ENCODE measurements around the gene C2CD5.
A peak's percentile ranks its signal among the peaks of the same experiment; 100 is the strongest.
"Not testable (repeated sequence)": the region's sequence is repeated elsewhere in the genome, so short reads cannot be mapped to it uniquely, and the experiment has no call there.

The C2CD5 gene

DNA sequence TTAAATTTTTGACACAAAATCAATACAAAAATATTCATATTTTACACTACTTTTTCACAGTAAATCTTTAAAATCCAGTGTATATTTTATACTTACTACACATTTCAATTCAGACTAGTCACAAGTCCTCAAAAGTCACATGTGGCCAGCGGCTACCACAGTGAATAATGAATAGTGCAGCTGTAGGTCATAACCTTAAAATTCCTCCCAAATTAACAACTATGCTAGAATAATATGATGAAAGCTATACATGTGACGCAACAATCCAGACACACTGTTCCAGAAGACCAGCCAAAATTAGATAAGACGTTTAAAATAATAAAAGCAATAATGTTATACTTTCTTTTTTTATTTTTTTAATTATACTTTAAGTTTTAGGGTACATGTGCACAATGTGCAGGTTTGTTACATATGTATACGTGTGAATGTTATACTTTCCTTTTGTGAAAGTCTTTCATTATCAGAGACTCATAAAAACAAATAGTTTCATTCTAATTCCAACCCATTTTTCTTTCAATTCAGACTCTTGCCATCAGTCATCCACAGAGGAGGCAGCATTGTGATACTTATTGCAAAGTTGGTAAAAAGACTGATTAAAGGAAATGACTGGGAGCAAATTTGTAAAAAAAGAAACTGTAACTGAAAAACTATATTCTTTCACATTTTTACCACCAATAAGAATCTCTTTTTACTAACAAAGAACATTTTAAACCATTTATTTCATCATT is 67.0 kb downstream of the C2CD5 start:
- DNase-seq (ENCODE audit: low read depth in 2 of 3, low spot score in 1 of 3): no peak

DNA sequence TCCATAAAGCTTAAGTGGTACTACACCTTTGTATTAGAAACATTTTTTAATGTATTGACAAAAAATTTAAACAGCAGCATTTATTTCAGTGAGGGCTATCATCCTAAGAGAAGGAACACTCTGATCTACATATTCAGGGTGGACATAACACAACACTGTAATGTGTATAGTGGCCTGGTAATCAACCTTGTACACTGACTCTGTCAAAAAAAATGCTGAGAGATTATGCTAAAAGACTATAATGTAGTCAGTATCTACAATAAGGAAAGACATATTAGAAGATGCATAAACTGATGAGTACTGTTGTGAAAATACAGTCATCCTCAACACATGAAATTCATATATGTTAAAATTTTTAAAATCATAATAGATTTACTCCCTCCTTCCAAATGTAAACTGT is 68.2 kb downstream of the C2CD5 start:
- no peak for DNase-seq (ENCODE audit: low read depth in 2 of 3, low spot score in 1 of 3)

DNA sequence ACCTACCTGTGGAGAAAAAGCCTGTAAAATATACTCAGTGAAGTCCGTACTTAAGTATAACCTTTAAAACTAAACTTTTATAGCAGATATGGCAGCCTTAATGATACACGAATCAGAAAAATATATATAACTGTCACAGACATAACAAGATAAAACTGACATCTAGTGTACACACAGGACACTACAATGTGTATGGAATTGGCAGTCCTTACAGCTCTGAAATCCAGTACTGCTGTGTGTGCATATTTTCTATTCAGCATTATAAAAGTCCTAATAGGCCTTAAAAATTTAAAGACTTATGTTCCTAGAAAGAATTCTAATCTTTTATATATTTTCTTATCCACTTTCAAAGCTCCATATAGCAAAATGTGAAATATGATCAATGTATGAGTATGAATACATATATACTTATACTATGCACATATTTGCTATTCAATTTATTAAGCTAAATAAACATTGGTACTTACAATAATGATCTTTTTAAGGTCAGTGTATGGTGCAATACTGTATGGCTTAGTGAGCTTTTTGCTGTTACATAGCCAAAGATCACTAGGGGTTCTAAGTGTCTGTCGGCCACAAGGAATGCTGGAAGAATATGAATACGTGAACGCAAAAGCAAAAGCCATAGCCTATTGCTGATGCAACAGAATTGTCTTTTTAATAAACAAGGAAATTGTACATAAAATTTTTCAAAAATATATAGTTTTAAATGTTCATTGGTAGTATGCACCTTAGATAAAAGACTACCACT is 69.2 kb downstream of the C2CD5 start:
- DNase-seq (ENCODE audit: low read depth in 2 of 3, low spot score in 1 of 3): no peak

DNA sequence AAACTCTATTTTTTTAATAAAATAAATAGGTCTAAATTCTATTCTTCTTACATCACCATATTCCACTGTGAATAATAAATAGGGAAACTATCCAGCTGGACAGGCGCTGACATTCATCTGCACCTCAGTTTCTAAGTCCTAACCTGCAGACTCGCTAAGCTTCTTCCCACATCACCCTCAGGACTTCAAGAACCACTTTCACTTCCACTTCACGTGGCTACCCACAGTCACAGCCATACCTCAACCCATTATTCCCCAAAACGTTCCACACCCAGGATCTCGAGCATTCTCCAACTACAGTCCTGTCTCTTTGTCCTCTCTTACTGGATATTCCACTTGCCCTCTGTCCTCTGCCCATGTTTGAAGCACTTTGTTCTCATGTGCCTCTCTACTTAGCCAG is 71.1 kb downstream of the C2CD5 start:
- DNase-seq (ENCODE audit: low read depth in 2 of 3, low spot score in 1 of 3): no peak

GRCh38 chr12:22467190-22467589 is 77.2 kb downstream of the C2CD5 start:
- DNase-seq (ENCODE audit: low read depth in 2 of 3, low spot score in 1 of 3): no peak

DNA sequence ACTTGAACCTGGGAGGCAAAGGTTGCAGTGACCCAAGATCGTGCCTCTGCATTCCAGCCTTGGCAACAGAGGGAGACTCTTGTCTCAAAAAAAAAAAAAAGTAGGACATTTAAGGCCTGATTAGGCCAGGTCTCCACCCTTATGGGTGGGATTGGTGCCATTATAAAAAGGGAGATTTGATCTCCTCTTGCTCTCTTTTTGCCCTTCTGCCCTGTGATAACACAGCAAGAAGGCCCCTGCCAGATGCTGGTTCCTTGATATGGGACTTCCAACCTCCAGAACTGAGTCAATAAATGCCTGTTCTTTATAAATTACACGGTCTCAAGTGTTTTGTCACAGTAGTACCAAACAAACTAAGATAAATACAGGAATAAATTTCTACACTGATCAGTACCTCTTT is 81.0 kb downstream of the C2CD5 start:
- DNase-seq (ENCODE audit: low read depth in 2 of 3, low spot score in 1 of 3): no peak

- DNase-seq (ENCODE audit: low read depth in 2 of 3, low spot score in 1 of 3): no peak
Observed at GRCh38 chr12:22461786-22462185, 82.6 kb downstream of the C2CD5 start.

GRCh38 chr12:22459838-22460490 is 84.4 kb downstream of the C2CD5 start:
- DNase-seq (ENCODE audit: low read depth in 2 of 3, low spot score in 1 of 3): peak in 1 of 3 donors; percentile 27

GRCh38 chr12:22458298-22458937 is 85.9 kb downstream of the C2CD5 start:
- no peak for DNase-seq (ENCODE audit: low read depth in 2 of 3, low spot score in 1 of 3)

- DNase-seq (ENCODE audit: low read depth in 2 of 3, low spot score in 1 of 3): no peak
Observed at GRCh38 chr12:22457085-22457484, 87.3 kb downstream of the C2CD5 start.

DNA sequence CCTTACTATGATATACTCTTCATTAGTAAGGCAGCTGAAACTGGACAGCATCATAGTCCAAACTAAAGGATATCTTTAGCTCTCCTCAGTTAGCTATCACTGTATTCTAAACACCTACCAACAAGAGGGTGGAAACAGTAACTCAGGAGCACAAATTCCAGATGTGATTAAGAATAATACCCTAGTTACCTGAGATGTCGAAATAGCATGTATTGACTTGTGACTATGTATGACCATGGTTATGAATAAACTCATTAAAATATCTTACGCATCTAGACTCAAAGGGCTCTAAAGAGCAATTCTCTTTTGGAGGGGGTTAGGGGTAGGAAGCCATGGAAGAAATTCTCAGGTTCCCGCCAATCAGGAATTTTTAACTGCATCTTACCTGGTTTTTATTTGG is 90.8 kb downstream of the C2CD5 start:
- no peak for DNase-seq (ENCODE audit: low read depth in 2 of 3, low spot score in 1 of 3)

GRCh38 chr12:22447223-22447622 is 97.1 kb downstream of the C2CD5 start:
- no peak for DNase-seq (ENCODE audit: low read depth in 2 of 3, low spot score in 1 of 3)

GRCh38 chr12:22444317-22444665 is 100.1 kb downstream of the C2CD5 start:
- DNase-seq (ENCODE audit: low read depth in 2 of 3, low spot score in 1 of 3): not testable (repeated sequence)

DNA sequence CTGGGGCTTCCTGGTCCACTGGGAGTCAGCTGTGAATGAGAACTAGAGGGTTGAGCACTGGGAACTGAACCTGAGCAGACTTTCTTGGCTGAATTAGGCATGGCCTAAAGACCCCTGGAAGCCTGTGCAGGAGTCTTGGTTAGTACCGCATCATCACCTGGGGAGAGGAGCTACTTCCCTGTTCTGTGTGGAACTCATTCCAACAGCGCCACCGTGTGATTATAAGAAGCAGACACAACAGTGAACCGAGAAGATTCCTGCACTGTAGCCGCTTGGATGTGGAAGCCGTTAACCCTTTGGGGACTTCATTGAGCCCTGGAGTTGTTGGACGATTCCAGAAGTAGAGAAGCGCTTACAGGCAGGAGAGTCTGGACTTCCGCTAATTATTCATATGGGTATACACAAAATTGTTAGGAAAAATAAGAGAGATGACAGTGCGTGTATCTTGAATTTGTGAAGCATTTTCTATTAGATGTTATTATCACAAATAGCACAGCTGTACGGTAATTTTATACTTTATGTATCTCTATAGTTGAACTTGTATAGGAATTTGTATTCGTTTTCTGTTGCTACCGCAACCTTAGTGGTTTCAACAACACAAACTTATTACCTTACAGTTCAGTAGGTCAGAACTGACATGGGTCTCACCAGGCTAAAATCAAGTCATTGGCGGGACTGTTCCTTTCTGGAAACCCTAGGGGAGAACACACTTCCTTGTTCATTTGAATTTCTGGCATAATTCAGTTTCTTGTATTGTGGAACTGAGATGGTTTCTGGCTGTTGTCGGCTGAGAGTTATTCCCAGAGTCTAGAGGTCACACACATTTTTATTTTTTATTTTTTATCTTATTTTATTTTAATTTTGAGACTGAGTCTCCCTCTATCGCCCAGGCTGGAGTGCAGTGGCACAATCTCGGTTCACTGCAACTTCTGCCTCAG is 100.7 kb downstream of the C2CD5 start:
- peak; percentile 16 to 50 (median 32) for DNase-seq (ENCODE audit: low read depth in 2 of 3, low spot score in 1 of 3)

DNA sequence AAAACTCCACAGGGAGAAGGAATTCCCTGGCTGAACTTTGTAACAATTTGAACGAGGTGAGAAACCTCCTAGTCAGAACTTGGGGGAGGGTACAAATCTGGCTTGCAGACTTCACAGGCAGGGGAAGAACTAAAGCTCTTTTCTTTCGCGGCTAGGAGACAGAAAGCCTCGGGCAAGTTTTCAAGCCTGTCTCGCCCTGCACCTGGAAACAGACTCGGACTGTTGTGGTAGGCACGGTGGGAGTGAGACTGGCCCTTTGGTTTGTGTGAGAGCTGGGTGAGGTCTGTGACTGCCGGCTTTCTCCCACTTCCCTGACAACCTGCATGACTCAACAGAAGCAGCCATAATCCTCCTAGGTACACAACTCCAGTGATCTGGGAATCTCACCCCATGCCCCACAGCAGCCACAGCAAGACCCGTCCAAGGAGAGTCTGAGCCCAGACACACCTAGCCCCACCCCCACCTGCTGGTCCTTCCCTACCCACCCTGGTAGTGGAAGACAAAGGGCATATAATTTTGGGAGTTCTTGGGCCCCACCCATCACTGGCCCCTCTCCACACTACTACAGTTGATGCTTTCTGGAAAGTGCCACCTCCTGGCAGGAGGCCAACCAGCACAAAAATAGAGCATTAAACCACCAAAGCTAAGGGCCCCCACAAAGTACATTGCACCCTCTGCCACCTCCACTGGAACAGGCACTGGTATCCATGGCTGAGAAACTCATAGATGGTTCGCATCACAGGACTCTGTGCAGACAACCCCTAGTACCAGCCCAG is 107.1 kb downstream of the C2CD5 start:
- no peak for DNase-seq (ENCODE audit: low read depth in 2 of 3, low spot score in 1 of 3)

GRCh38 chr12:22435583-22435982 is 108.8 kb downstream of the C2CD5 start:
- DNase-seq (ENCODE audit: low read depth in 2 of 3, low spot score in 1 of 3): no peak

GRCh38 chr12:22431693-22432251 is 112.6 kb downstream of the C2CD5 start:
- no peak for DNase-seq (ENCODE audit: low read depth in 2 of 3, low spot score in 1 of 3)

- DNase-seq (ENCODE audit: low read depth in 2 of 3, low spot score in 1 of 3): no peak
Observed at GRCh38 chr12:22416801-22417200, 127.5 kb downstream of the C2CD5 start.

Measured in stimulated activated CD4-positive, alpha-beta T cell treated with anti-CD3 and anti-CD28 coated beads, Interleukin-12 subunit alpha, Interleukin-12 subunit beta, amount 100 ng/mL, for 48 hours (primary cell).